Parietal lobe (tissue), 1 donor: ENCODE measurements around the gene LRRIQ3. TPM values are rescaled to one million over a fixed set of nuclear protein-coding genes. Genes with fewer than 3 reads are reported as not detected.

Experiments used
- total RNA-seq: library from RNA; depleted of rRNA; stranded (reverse); fragments of >200 nt; gene quantifications from one replicate; pipeline ENCODE4 v1.2.3, GENCODE V29; 2014

The LRRIQ3 gene, protein sequence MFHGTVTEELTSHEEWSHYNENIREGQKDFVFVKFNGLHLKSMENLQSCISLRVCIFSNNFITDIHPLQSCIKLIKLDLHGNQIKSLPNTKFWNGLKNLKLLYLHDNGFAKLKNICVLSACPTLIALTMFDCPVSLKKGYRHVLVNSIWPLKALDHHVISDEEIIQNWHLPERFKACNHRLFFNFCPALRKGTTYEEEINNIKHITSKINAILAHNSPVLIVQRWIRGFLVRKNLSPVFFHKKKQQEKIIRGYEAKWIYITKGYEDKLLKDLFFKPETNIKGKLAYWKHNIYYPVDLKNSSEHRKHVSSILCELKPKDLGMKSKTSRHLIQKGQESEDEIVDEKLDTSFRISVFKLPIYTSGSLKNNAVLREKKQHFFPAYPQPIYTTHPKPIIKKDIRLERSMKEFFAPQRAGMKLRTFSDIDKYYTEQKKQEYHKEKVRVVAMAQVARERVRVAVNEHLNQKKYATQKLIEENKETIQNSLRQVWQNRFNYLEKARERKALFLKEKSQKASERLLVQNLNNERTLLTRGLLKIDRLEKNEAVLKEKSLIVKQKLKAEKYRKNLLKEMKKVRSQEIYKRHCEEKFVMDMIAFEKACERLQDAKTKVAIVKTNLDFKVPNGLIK
- 1.3 TPM for total RNA-seq

DNA sequence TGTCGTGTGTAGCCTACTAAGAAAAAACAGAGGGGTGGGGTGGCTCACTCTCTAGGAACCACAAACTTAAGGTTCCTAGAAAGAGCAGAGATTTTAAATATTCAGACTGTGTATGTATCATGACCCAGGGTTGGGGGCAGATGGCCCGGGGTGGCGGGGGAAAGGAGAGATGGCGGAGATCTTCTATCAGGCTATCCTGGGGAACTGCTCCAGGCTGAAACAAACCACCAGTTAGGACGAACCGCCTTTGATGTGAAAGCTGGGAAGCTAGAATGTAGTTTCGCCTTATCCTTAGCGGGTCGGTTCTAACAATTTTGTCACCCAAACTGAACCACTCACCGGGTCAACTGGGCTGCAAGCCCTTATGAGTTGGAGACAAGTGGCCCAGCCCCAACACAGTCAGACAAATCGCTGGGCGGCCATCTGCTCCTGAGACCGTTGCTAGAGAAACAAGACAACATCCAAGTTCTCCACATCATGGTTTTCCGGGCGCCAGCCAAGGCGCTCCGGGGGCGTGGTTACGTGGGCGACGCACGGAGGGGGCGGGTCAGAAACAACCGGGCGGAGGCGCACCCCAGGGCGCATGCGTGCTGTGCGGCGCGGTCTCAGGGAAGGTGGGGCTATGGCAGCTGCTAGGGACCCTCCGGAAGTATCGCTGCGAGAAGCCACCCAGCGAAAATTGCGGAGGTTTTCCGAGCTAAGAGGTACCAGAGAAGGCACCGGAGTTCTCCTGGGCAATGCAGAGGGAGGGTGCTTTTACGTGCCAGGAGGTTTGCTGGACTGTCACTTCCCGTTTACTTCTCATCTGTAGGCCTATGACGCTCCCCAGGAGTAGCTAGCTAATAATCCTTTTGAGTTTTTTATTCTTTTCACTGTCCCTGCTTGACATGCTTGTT, at the start of gene LRRIQ3, which contains the start of gene FPGT:
Gene LRRIQ3, minus strand, starts transcription at position 520 of the 896 bp plus-strand sequence. CDS start 14,492 bp downstream, outside the sequence.
Gene FPGT, plus strand, starts transcription at position 586 of the 896 bp plus-strand sequence. Its CDS starts 37 bp downstream, at position 623.

DNA sequence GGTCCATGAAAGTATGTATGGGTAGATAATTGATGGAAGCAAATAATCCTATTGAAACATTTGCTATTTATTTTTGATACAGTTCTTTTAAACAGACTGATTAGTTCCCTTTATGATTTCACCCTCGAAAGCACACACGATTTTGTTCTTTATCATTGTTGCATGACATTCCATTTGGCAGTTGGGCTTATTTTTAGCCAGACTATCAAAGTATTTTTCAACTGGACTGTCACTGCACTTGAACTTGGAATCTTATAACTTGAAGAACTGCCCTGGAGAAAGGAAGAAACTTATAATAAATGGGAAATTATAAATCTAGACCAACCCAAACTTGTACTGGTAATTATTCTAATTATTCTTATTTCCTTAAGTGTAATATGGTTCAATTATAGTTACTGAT, 37.2 kb upstream of the LRRIQ3 start, which contains the start of gene TNNI3K:
Gene TNNI3K, plus strand, starts transcription at position 235 of the 400 bp plus-strand sequence. Its CDS starts 65 bp downstream, at position 300.

Other genes with a start within 250 kb of the LRRIQ3 start
- gene FPGT, start 66 bp upstream of the LRRIQ3 start, total RNA-seq, result 27.2 TPM
- gene TNNI3K, start 37.2 kb upstream of the LRRIQ3 start, total RNA-seq, result 22.8 TPM